ENCODE data around the gene RNFT2. TPM values are rescaled to one million over a fixed set of nuclear protein-coding genes. Genes with fewer than 3 reads are reported as not detected.

Gene RNFT2
- total RNA-seq, 4 donors from 2014 or later = 0.38 to 3.9 (median 3.1) TPM

GRCh38 chr12:116731801-116732200 lies 6.3 kb upstream of the RNFT2 start:
- DNase-seq = no peak
- no peaks in the 10 kb centered on the region for H3K9me3 ChIP-seq
- H3K27ac ChIP-seq = no peak overlapping the region
- peaks cover 0 to 22% (median 0%) of the 10 kb centered on the region in 3 donors for H3K36me3 ChIP-seq
- H3K4me3 ChIP-seq = no peak overlapping the region
- TF ChIP-seq POLR2A (IDR thresholded peaks at IDR 0.05) (no peak), CTCF (IDR thresholded peaks at IDR 0.05) (no peak)
- H3K4me1 ChIP-seq = peaks cover 0 to 17% (median 0%) of the 10 kb centered on the region in 4 donors
- no peaks in the 10 kb centered on the region for H3K27me3 ChIP-seq

- peaks cover 0 to 19% (median 0%) of the 10 kb centered on the region in 4 donors for H3K4me1 ChIP-seq
- no peak overlapping the region for H3K27ac ChIP-seq
Observed at GRCh38 chr12:116734156-116734768, 3.9 kb upstream of the RNFT2 start.

GRCh38 chr12:116735084-116735483 lies 3.0 kb upstream of the RNFT2 start:
- Histone ChIP-seq H3K9me3 (no peaks in the 10 kb centered on the region), H3K4me3 (no peak overlapping the region), H3K36me3 (peaks cover 0 to 22% (median 0%) of the 10 kb centered on the region in 3 donors), H3K27me3 (no peaks in the 10 kb centered on the region), H3K27ac (no peak overlapping the region), H3K4me1 (peaks cover 0 to 19% (median 0%) of the 10 kb centered on the region in 4 donors)
- DNase-seq = no peak
- TF ChIP-seq POLR2A (IDR thresholded peaks at IDR 0.05) (no peak), CTCF (IDR thresholded peaks at IDR 0.05) (no peak)

More at GRCh38 chr12:116734156-116734768, 3.9 kb upstream of the RNFT2 start:
- peaks cover 0 to 22% (median 0%) of the 10 kb centered on the region in 3 donors for H3K36me3 ChIP-seq
- no peak for DNase-seq
- H3K27me3 ChIP-seq = no peaks in the 10 kb centered on the region
- no peak overlapping the region for H3K4me3 ChIP-seq
- H3K9me3 ChIP-seq = no peaks in the 10 kb centered on the region
- TF ChIP-seq CTCF (IDR thresholded peaks at IDR 0.05) (no peak), POLR2A (IDR thresholded peaks at IDR 0.05) (no peak)

GRCh38 chr12:116735951-116736599 lies 2.0 kb upstream of the RNFT2 start:
- no peaks in the 10 kb centered on the region for H3K27me3 ChIP-seq
- TF ChIP-seq POLR2A (IDR thresholded peaks at IDR 0.05) = no peak
- no peak for TF ChIP-seq CTCF (IDR thresholded peaks at IDR 0.05)
- no peak overlapping the region for H3K27ac ChIP-seq
- no peaks in the 10 kb centered on the region for H3K9me3 ChIP-seq
- H3K4me3 ChIP-seq = peak overlapping the region in 2 of 4 donors; percentile 97 to 98
- H3K4me1 ChIP-seq = peaks cover 0 to 19% (median 0%) of the 10 kb centered on the region in 4 donors
- peaks cover 0 to 22% (median 0%) of the 10 kb centered on the region in 3 donors for H3K36me3 ChIP-seq
- peak in 1 of 3 donors; percentile 60 for DNase-seq

GRCh38 chr12:116736962-116737773 lies 947 bp upstream of the RNFT2 start:
- H3K4me3 ChIP-seq = peak overlapping the region; percentile 79 to 98 (median 95)
- peaks cover 0 to 19% (median 0%) of the 10 kb centered on the region in 4 donors for H3K4me1 ChIP-seq
- peak overlapping the region; percentile 70 to 86 (median 82) for H3K27ac ChIP-seq
- no peak for DNase-seq
- H3K27me3 ChIP-seq = no peaks in the 10 kb centered on the region
- TF ChIP-seq POLR2A (IDR thresholded peaks at IDR 0.05) = no peak
- no peaks in the 10 kb centered on the region for H3K9me3 ChIP-seq
- peaks cover 0 to 22% (median 0%) of the 10 kb centered on the region in 3 donors for H3K36me3 ChIP-seq

All from Peyer's patch (tissue), 4 donors.